Mesodermal cell (in vitro differentiated cells): ENCODE results near the gene COQ4.
"Not testable (repeated sequence)": the region's sequence is repeated elsewhere in the genome, so short reads cannot be mapped to it uniquely, and the experiment has no call there.

Source experiments
- H3K27ac ChIP-seq: 2 replicates; pipeline ENCODE4 v1.7.0; 2013; ENCODE audit warnings: mild to moderate bottlenecking, low read depth, low read length, moderate library complexity; ENCODE audit not compliant: severe bottlenecking
- H3K36me3 ChIP-seq: 2 replicates; pipeline ENCODE4 v1.7.1; 2013; ENCODE audit warnings: mild to moderate bottlenecking, low read length, moderate library complexity; ENCODE audit not compliant: control insufficient read depth, insufficient read depth
- H3K4me1 ChIP-seq: one replicate; pipeline ENCODE4 v1.7.1; 2013; ENCODE audit warnings: mild to moderate bottlenecking, low read length; ENCODE audit not compliant: insufficient read depth, control insufficient read depth, poor library complexity, severe bottlenecking
- H3K4me3 ChIP-seq: 2 replicates; pipeline ENCODE4 v1.7.0; 2013; ENCODE audit warnings: low read length, control low read depth, mild to moderate bottlenecking; ENCODE audit not compliant: insufficient read depth, poor library complexity, severe bottlenecking; ENCODE audit errors: extremely low read depth
- H3K9me3 ChIP-seq: 2 replicates; pipeline ENCODE4 v1.7.1; 2013; ENCODE audit warnings: mild to moderate bottlenecking, low read length, moderate library complexity; ENCODE audit not compliant: control insufficient read depth
- WGBS, 2 experiments: methylation state at CpG; one replicate each; pipeline ENCODE4 v1.1.5; 2013; ENCODE audit warnings: missing lambda C conversion rate in 2 of 2; ENCODE audit not compliant: insufficient coverage in 2 of 2; 5-methylcytosine and 5-hydroxymethylcytosine counted together

Gene COQ4

GRCh38 chr9:128324401-128324800 is 1.8 kb downstream of the COQ4 start:
- no CpG with 5 or more reads among the region's 1 CpG for WGBS, 2 experiments
- Histone ChIP-seq H3K9me3 (no peaks in the 10 kb centered on the region), H3K36me3 (peaks cover 69% of the 10 kb centered on the region), H3K27ac (no peak overlapping the region), H3K4me3 (no peak overlapping the region), H3K4me1 (peaks cover 8% of the 10 kb centered on the region)

GRCh38 chr9:128325629-128326028 is 3.0 kb downstream of the COQ4 start:
- H3K4me1 ChIP-seq: peaks cover 8% of the 10 kb centered on the region
- H3K9me3 ChIP-seq: no peaks in the 10 kb centered on the region
- no peak overlapping the region for H3K27ac ChIP-seq
- no peak overlapping the region for H3K4me3 ChIP-seq
- peaks cover 62% of the 10 kb centered on the region for H3K36me3 ChIP-seq
- WGBS, 2 experiments: 95 to 98% methylated on average over 8 to 13 of the region's 13 CpGs

- WGBS, 2 experiments: 91 to 92% methylated on average over 8 to 11 of the region's 11 CpGs
- H3K4me1 ChIP-seq: no peaks in the 10 kb centered on the region
- no peak overlapping the region for H3K4me3 ChIP-seq
- H3K9me3 ChIP-seq: no peaks in the 10 kb centered on the region
- peaks cover 29% of the 10 kb centered on the region for H3K36me3 ChIP-seq
- H3K27ac ChIP-seq: no peak overlapping the region
Observed at GRCh38 chr9:128333451-128333869, 10.8 kb downstream of the COQ4 start.

- no peaks in the 10 kb centered on the region for H3K9me3 ChIP-seq
- no peak overlapping the region for H3K4me3 ChIP-seq
- WGBS, 2 experiments: 88 to 94% methylated on average over 6 to 7 of the region's 7 CpGs
- no peaks in the 10 kb centered on the region for H3K4me1 ChIP-seq
- H3K27ac ChIP-seq: no peak overlapping the region
- peaks cover 16% of the 10 kb centered on the region for H3K36me3 ChIP-seq
Observed at GRCh38 chr9:128335161-128335560, 12.5 kb downstream of the COQ4 start.

- Histone ChIP-seq H3K4me1 (no peaks in the 10 kb centered on the region), H3K36me3 (peaks cover 16% of the 10 kb centered on the region), H3K4me3 (no peak overlapping the region), H3K27ac (no peak overlapping the region), H3K9me3 (no peaks in the 10 kb centered on the region)
- WGBS, 2 experiments: 95 to 100% methylated on average over 1 to 2 of the region's 2 CpGs
Observed at GRCh38 chr9:128335914-128336313, 13.3 kb downstream of the COQ4 start.

- H3K36me3 ChIP-seq: peaks cover 17% of the 10 kb centered on the region
- H3K4me3 ChIP-seq: no peak overlapping the region
- no peak overlapping the region for H3K27ac ChIP-seq
- no peaks in the 10 kb centered on the region for H3K9me3 ChIP-seq
- peaks cover 3% of the 10 kb centered on the region for H3K4me1 ChIP-seq
- 93 to 95% methylated on average over 5 to 6 of the region's 7 CpGs for WGBS, 2 experiments
Observed at GRCh38 chr9:128337936-128338335, 15.3 kb downstream of the COQ4 start.

GRCh38 chr9:128338852-128339614 is 16.4 kb downstream of the COQ4 start:
- 91 to 95% methylated on average over 9 to 11 of the region's 15 CpGs for WGBS, 2 experiments
- H3K27ac ChIP-seq, H3K4me3 ChIP-seq, H3K4me1 ChIP-seq, H3K9me3 ChIP-seq: not testable (repeated sequence)
- H3K36me3 ChIP-seq: peaks cover 21% of the 10 kb centered on the region

- Histone ChIP-seq H3K9me3 (no peaks in the 10 kb centered on the region), H3K27ac (no peak within 1 kb of the TSS), H3K4me1 (peaks cover 3% of the 10 kb centered on the region), H3K36me3 (peaks cover 26% of the 10 kb centered on the region), H3K4me3 (peak within 1 kb of the TSS; percentile 72)
- WGBS, 2 experiments: 7 to 9% methylated on average over 46 to 52 of the region's 75 CpGs
Observed at GRCh38 chr9:128339761-128340690, 17.4 kb downstream of the COQ4 start, which contains the start of gene SLC27A4. Gene SLC27A4, plus strand, starts transcription at chr9:128340527. Its CDS starts 2,606 bp downstream, at chr9:128343133.

GRCh38 chr9:128340691-128341434 is 18.2 kb downstream of the COQ4 start:
- Histone ChIP-seq H3K27ac (no peak overlapping the region), H3K36me3 (peaks cover 32% of the 10 kb centered on the region), H3K4me3 (peak overlapping the region; percentile 72), H3K9me3 (no peaks in the 10 kb centered on the region), H3K4me1 (peaks cover 3% of the 10 kb centered on the region)
- 1% methylated on average over 35 to 39 of the region's 48 CpGs for WGBS, 2 experiments

GRCh38 chr9:128341435-128341849 is 18.8 kb downstream of the COQ4 start:
- Histone ChIP-seq H3K4me1 (peaks cover 3% of the 10 kb centered on the region), H3K27ac (no peak overlapping the region), H3K36me3 (peaks cover 34% of the 10 kb centered on the region), H3K4me3 (peak overlapping the region; percentile 72), H3K9me3 (no peaks in the 10 kb centered on the region)
- 42 to 80% methylated on average over 5 to 10 of the region's 13 CpGs for whole genome bisulfite sequencing, 2 experiments
